ENCODE results near the gene SLC30A5. TPM values are rescaled to one million over a fixed set of nuclear protein-coding genes. Genes with fewer than 3 reads are reported as not detected.
"Not testable (repeated sequence)": the region's sequence is repeated elsewhere in the genome, so short reads cannot be mapped to it uniquely, and the experiment has no call there.

Gene SLC30A5
- total RNA-seq, 2 experiments from 2014 or later, result 34.3 to 34.8 TPM

GRCh38 chr5:69130241-69130640 is 36.4 kb downstream of the SLC30A5 start:
- Mint-ChIP-seq H3K4me1 (no peaks in the 10 kb centered on the region), H3K4me3 (no peak overlapping the region), H3K27me3 (no peaks in the 10 kb centered on the region), H3K27ac (no peak overlapping the region), H3K9me3 (no peaks in the 10 kb centered on the region), H3K36me3 (peaks cover 22% of the 10 kb centered on the region)
- no peak for ATAC-seq (ENCODE audit: low read depth)
- POLR2A ChIA-PET, result no interaction called here
- DNase-seq, result no peak

GRCh38 chr5:69131304-69131703 is 37.5 kb downstream of the SLC30A5 start:
- ATAC-seq (ENCODE audit: low read depth), result no peak
- no peak for DNase-seq
- no peak overlapping the region for H3K4me3 Mint-ChIP-seq
- no peaks in the 10 kb centered on the region for H3K27me3 Mint-ChIP-seq
- H3K27ac Mint-ChIP-seq, result no peak overlapping the region
- H3K9me3 Mint-ChIP-seq, result no peaks in the 10 kb centered on the region
- POLR2A ChIA-PET, result no interaction called here
- no peaks in the 10 kb centered on the region for H3K4me1 Mint-ChIP-seq
- H3K36me3 Mint-ChIP-seq, result peaks cover 21% of the 10 kb centered on the region

GRCh38 chr5:69134126-69134525 is 40.3 kb downstream of the SLC30A5 start:
- POLR2A ChIA-PET, result no interaction called here
- no peak for ATAC-seq (ENCODE audit: low read depth)
- Mint-ChIP-seq H3K4me1 (no peaks in the 10 kb centered on the region), H3K27me3 (no peaks in the 10 kb centered on the region), H3K27ac (no peak overlapping the region), H3K9me3 (peaks cover 2% of the 10 kb centered on the region), H3K36me3 (peaks cover 13% of the 10 kb centered on the region), H3K4me3 (no peak overlapping the region)
- DNase-seq, result no peak

GRCh38 chr5:69136293-69136692 is 42.5 kb downstream of the SLC30A5 start:
- DNase-seq (no peak), ATAC-seq (ENCODE audit: low read depth) (no peak)
- Mint-ChIP-seq H3K36me3 (peaks cover 6% of the 10 kb centered on the region), H3K4me1 (no peaks in the 10 kb centered on the region), H3K27me3 (no peaks in the 10 kb centered on the region), H3K27ac (no peak overlapping the region), H3K4me3 (no peak overlapping the region), H3K9me3 (peaks cover 13% of the 10 kb centered on the region)
- POLR2A ChIA-PET, result no interaction called here

GRCh38 chr5:69137208-69137607 is 43.4 kb downstream of the SLC30A5 start:
- ATAC-seq (ENCODE audit: low read depth); H3K27me3 Mint-ChIP-seq; DNase-seq; POLR2A ChIA-PET; H3K27ac Mint-ChIP-seq; H3K4me3 Mint-ChIP-seq; H3K4me1 Mint-ChIP-seq; H3K36me3 Mint-ChIP-seq: not testable (repeated sequence)
- peaks cover 14% of the 10 kb centered on the region for H3K9me3 Mint-ChIP-seq

GRCh38 chr5:69137807-69138206 is 44.0 kb downstream of the SLC30A5 start:
- POLR2A ChIA-PET, result no interaction called here
- ATAC-seq (ENCODE audit: low read depth) (no peak), DNase-seq (no peak)
- Mint-ChIP-seq H3K27ac (no peak overlapping the region), H3K27me3 (no peaks in the 10 kb centered on the region), H3K4me1 (no peaks in the 10 kb centered on the region), H3K36me3 (peaks cover 6% of the 10 kb centered on the region), H3K9me3 (peaks cover 14% of the 10 kb centered on the region), H3K4me3 (no peak overlapping the region)

- ATAC-seq (ENCODE audit: low read depth) (no peak), DNase-seq (no peak)
- Mint-ChIP-seq H3K4me1 (no peaks in the 10 kb centered on the region), H3K27ac (no peak overlapping the region), H3K4me3 (no peak overlapping the region), H3K27me3 (peaks cover 1% of the 10 kb centered on the region), H3K36me3 (peaks cover under 1% of the 10 kb centered on the region), H3K9me3 (peaks cover 14% of the 10 kb centered on the region)
- POLR2A ChIA-PET, result no interaction called here
These were observed 45.0 kb downstream of the SLC30A5 start for GRCh38 chr5:69138766-69139165.

- POLR2A ChIA-PET; H3K27ac Mint-ChIP-seq; ATAC-seq (ENCODE audit: low read depth); H3K4me3 Mint-ChIP-seq; H3K27me3 Mint-ChIP-seq; DNase-seq; H3K4me1 Mint-ChIP-seq; H3K36me3 Mint-ChIP-seq: not testable (repeated sequence)
- peaks cover 14% of the 10 kb centered on the region for H3K9me3 Mint-ChIP-seq
These were observed 46.4 kb downstream of the SLC30A5 start for GRCh38 chr5:69140239-69140638.

- no peaks in the 10 kb centered on the region for H3K36me3 Mint-ChIP-seq
- ATAC-seq (ENCODE audit: low read depth), result no peak
- POLR2A ChIA-PET, result no interaction called here
- no peaks in the 10 kb centered on the region for H3K4me1 Mint-ChIP-seq
- peaks cover 14% of the 10 kb centered on the region for H3K9me3 Mint-ChIP-seq
- H3K27me3 Mint-ChIP-seq, result peaks cover 2% of the 10 kb centered on the region
- DNase-seq, result no peak
- no peak overlapping the region for H3K4me3 Mint-ChIP-seq
- H3K27ac Mint-ChIP-seq, result no peak overlapping the region
These were observed 47.0 kb downstream of the SLC30A5 start for GRCh38 chr5:69140827-69141226.

- H3K27ac Mint-ChIP-seq; POLR2A ChIA-PET; H3K36me3 Mint-ChIP-seq; ATAC-seq (ENCODE audit: low read depth); H3K4me1 Mint-ChIP-seq; DNase-seq; H3K27me3 Mint-ChIP-seq; H3K9me3 Mint-ChIP-seq; H3K4me3 Mint-ChIP-seq: not testable (repeated sequence)
These were observed 54.8 kb downstream of the SLC30A5 start for GRCh38 chr5:69148576-69148975.

- Mint-ChIP-seq H3K27ac (no peak overlapping the region), H3K36me3 (no peaks in the 10 kb centered on the region), H3K9me3 (no peaks in the 10 kb centered on the region), H3K4me1 (no peaks in the 10 kb centered on the region), H3K27me3 (no peaks in the 10 kb centered on the region), H3K4me3 (no peak overlapping the region)
- ATAC-seq (ENCODE audit: low read depth) (no peak), DNase-seq (no peak)
- POLR2A ChIA-PET, result no interaction called here
These were observed 55.3 kb downstream of the SLC30A5 start for GRCh38 chr5:69148981-69149675.

- Mint-ChIP-seq H3K36me3 (no peaks in the 10 kb centered on the region), H3K27ac (no peak overlapping the region), H3K4me3 (no peak overlapping the region), H3K9me3 (no peaks in the 10 kb centered on the region), H3K4me1 (no peaks in the 10 kb centered on the region), H3K27me3 (no peaks in the 10 kb centered on the region)
- ATAC-seq (ENCODE audit: low read depth) (no peak), DNase-seq (no peak)
- POLR2A ChIA-PET, result no interaction called here
These were observed 55.8 kb downstream of the SLC30A5 start for GRCh38 chr5:69149676-69150010.

GRCh38 chr5:69152731-69153130 is 58.9 kb downstream of the SLC30A5 start:
- Mint-ChIP-seq H3K9me3 (no peaks in the 10 kb centered on the region), H3K27ac (no peak overlapping the region), H3K36me3 (no peaks in the 10 kb centered on the region), H3K4me1 (no peaks in the 10 kb centered on the region), H3K4me3 (no peak overlapping the region), H3K27me3 (no peaks in the 10 kb centered on the region)
- POLR2A ChIA-PET, result interaction anchor here (1.0 kb wide), 1 partner anchor 14 kb away, joined by 3 read pairs; the partner anchor contains the start of gene CCNB1
- DNase-seq (no peak), ATAC-seq (ENCODE audit: low read depth) (no peak)

- no peak overlapping the region for H3K27ac Mint-ChIP-seq
- H3K4me3 Mint-ChIP-seq, result no peak overlapping the region
- DNase-seq (no peak), ATAC-seq (ENCODE audit: low read depth) (no peak)
- POLR2A ChIA-PET, result no interaction called here
- H3K9me3 Mint-ChIP-seq, result no peaks in the 10 kb centered on the region
- H3K27me3 Mint-ChIP-seq, result no peaks in the 10 kb centered on the region
- H3K36me3 Mint-ChIP-seq, result no peaks in the 10 kb centered on the region
- no peaks in the 10 kb centered on the region for H3K4me1 Mint-ChIP-seq
These were observed 62.6 kb downstream of the SLC30A5 start for GRCh38 chr5:69156456-69156855.

GRCh38 chr5:69158039-69158438 is 64.2 kb downstream of the SLC30A5 start:
- Mint-ChIP-seq H3K27ac (no peak overlapping the region), H3K4me3 (no peak overlapping the region), H3K4me1 (no peaks in the 10 kb centered on the region), H3K27me3 (no peaks in the 10 kb centered on the region), H3K36me3 (no peaks in the 10 kb centered on the region), H3K9me3 (no peaks in the 10 kb centered on the region)
- POLR2A ChIA-PET, result no interaction called here
- no peak for DNase-seq
- ATAC-seq (ENCODE audit: low read depth), result no peak
